ENCODE results near the gene PRKCQ. TPM values are rescaled to one million over a fixed set of nuclear protein-coding genes. Genes with fewer than 3 reads are reported as not detected.
"Not testable (repeated sequence)": the region's sequence is repeated elsewhere in the genome, so short reads cannot be mapped to it uniquely, and the experiment has no call there.

The PRKCQ gene
- total RNA-seq, 6 experiments from 2014 or later, result not detected

GRCh38 chr10:6582298-6582697 lies 2.2 kb upstream of the PRKCQ start:
- H3K27me3 Mint-ChIP-seq (ENCODE audit: insufficient read depth), result peaks cover 5% of the 10 kb centered on the region

DNA sequence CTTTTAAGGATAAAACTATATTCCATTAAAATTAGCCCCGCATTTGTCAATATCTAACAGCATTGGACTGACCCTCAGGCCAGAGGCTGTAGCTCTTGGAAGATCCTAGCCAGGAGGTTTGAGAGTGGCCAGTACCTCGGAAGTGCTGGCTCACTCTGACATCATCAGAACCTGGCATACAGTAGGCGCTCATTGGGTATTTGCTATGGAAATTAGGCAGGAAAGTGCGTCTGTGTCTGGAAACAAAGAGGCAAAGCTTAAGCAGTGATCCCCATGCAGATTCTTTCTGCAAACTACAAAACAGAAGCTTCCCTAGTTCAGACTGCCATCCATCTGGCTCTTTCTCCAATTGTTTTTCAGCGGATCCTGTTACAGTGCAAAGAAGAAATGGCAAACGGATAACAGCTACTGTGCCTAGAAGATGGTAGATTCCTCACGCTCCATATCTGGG lies 1.7 kb upstream of the PRKCQ start:
- TF ChIP-seq CTCF (IDR thresholded peaks at IDR 0.05), result no peak
- no peak overlapping the region for H3K4me3 Mint-ChIP-seq
- H3K9me3 Mint-ChIP-seq, result no peaks in the 10 kb centered on the region
- no peaks in the 10 kb centered on the region for H3K36me3 Mint-ChIP-seq (ENCODE audit: low read depth)
- peaks cover 5% of the 10 kb centered on the region for H3K27me3 Mint-ChIP-seq (ENCODE audit: insufficient read depth)
- no peak overlapping the region for H3K27ac Mint-ChIP-seq
- H3K4me1 Mint-ChIP-seq (ENCODE audit: low read depth), result peaks cover 5% of the 10 kb centered on the region; the same call in 1 of the 2 replicates
- no peak for DNase-seq

More at GRCh38 chr10:6582298-6582697, 2.2 kb upstream of the PRKCQ start:
- TF ChIP-seq CTCF (IDR thresholded peaks at IDR 0.05), result no peak
- no peak for DNase-seq
- Mint-ChIP-seq H3K27ac (no peak overlapping the region), H3K4me3 (no peak overlapping the region), H3K4me1 (ENCODE audit: low read depth) (peaks cover 5% of the 10 kb centered on the region; the same call in 1 of the 2 replicates), H3K9me3 (no peaks in the 10 kb centered on the region), H3K36me3 (ENCODE audit: low read depth) (no peaks in the 10 kb centered on the region)

DNA sequence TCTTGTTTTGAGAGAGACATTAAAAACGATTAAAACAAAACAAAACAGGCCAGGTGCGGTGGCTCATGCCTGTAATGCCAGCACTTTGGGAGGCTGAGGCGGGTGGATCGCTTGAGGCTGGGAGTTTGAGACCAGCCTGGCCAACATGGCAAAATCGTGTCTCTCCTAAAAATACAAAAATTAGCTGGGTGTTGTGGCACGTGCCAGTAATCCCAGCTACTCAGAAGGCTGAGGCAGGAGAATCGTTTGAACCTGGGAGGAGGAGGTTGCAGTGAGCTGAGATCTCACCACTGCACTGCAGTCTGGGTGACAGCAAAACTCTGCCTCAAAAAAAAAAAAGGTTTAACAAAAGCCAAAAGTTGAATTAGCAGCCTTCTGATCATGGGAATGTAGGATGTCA lies 1.1 kb upstream of the PRKCQ start:
- H3K27ac Mint-ChIP-seq, result not testable (repeated sequence)

DNA sequence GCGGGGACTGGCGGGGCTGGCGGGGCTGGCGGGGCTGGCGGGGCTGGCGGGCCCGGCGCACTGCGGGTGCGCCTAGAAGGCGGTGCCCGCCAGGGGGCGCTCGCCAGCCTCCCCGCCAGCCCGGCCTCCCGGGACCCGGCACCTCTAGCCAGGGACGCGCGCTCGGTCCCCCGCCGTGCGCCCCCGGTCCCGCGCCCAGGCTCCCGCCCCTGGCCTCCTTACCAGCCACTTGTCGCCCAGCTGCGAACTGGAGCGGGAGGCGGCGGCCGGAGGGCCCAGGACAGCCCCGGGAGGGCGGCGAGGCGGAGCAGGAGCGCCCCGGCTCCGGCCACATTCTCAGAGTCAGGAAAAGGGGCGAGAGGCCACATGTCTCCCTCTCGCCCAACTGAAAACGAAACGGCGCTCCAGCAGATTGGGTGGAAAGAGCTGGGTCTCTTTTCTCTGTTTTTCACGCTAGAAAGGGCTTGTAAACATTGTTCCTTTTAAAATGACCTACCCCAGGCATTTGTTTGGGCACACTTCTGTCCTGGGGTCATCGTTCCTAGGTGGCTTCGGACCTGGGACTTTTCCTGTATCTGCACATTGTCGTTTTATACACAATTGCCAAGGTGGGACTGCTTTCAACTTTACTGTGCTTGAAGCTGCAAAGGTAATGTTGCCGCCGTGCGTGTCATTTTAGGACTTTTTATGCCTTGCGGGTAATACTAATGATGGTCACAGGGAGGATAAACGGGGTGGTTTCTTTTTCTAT lies 378 bp upstream of the PRKCQ start:
- no peaks in the 10 kb centered on the region for H3K36me3 Mint-ChIP-seq (ENCODE audit: low read depth)
- TF ChIP-seq CTCF (IDR thresholded peaks at IDR 0.05), result peak; percentile 80
- peak; percentile 3 for DNase-seq
- no peaks in the 10 kb centered on the region for H3K9me3 Mint-ChIP-seq
- H3K4me1 Mint-ChIP-seq (ENCODE audit: low read depth), result peaks cover 5% of the 10 kb centered on the region; the same call in 1 of the 2 replicates
- H3K4me3 Mint-ChIP-seq, result peak overlapping the region; percentile 85
- H3K27ac Mint-ChIP-seq, result no peak overlapping the region
- peaks cover 5% of the 10 kb centered on the region for H3K27me3 Mint-ChIP-seq (ENCODE audit: insufficient read depth)

More for the DNA sequence above, 1.1 kb upstream of the PRKCQ start:
- H3K4me1 Mint-ChIP-seq (ENCODE audit: low read depth); H3K4me3 Mint-ChIP-seq; H3K9me3 Mint-ChIP-seq; H3K27me3 Mint-ChIP-seq (ENCODE audit: insufficient read depth); DNase-seq; H3K36me3 Mint-ChIP-seq (ENCODE audit: low read depth): not testable (repeated sequence)

DNA sequence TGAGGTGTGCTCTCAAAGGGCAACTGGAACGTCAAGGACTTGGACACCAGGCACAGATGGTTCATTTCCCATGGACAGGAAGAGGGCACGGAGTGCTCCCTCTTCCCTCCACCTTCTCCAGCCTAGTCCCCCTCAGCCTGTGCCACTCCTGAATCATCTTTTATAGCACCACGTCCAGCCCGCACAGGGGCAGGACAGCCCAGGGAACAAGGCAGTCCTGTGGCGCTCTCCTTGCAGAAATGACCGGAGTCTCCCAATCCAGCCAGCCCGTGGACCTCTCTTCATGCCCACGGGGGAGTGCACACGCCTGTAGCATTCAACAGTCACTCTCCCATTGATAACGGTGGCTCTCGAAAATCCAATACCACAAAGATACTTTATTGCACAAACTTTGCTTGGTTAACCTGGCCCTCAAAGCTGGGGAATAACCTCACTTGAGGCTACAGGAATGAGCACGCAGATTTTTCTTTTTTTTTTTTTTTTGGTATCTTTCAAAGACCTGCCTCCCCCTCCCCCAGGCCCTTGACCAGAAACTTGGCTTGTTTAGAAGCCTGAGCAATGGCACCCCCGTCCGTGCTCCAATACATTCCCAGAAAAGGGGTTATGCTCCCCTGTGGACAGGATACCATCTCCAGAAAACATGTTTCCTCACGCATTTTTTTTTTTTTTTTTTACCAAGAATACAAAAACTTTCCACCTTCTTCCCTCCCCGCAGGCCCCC lies 733 bp downstream of the PRKCQ start:
- DNase-seq, result no peak
- TF ChIP-seq CTCF (IDR thresholded peaks at IDR 0.05), result no peak
- Mint-ChIP-seq H3K4me1 (ENCODE audit: low read depth) (peaks cover 5% of the 10 kb centered on the region; the same call in 1 of the 2 replicates), H3K9me3 (no peaks in the 10 kb centered on the region), H3K27ac (no peak overlapping the region), H3K36me3 (ENCODE audit: low read depth) (no peaks in the 10 kb centered on the region), H3K27me3 (ENCODE audit: insufficient read depth) (peaks cover 5% of the 10 kb centered on the region), H3K4me3 (0 out of 2 replicates have a peak overlapping the region, but pooled peaks have one; percentile 25)

- no peak for DNase-seq
- H3K27ac Mint-ChIP-seq, result no peak overlapping the region
- H3K36me3 Mint-ChIP-seq (ENCODE audit: low read depth), result no peaks in the 10 kb centered on the region
- H3K4me1 Mint-ChIP-seq (ENCODE audit: low read depth), result peaks cover 5% of the 10 kb centered on the region; the same call in 1 of the 2 replicates
- H3K27me3 Mint-ChIP-seq (ENCODE audit: insufficient read depth), result peaks cover 10% of the 10 kb centered on the region
- no peak for TF ChIP-seq CTCF (IDR thresholded peaks at IDR 0.05)
- no peak overlapping the region for H3K4me3 Mint-ChIP-seq
- no peaks in the 10 kb centered on the region for H3K9me3 Mint-ChIP-seq
Measured at GRCh38 chr10:6578795-6579182, 1.3 kb downstream of the PRKCQ start.
